Left lung (tissue), 14 donors: ENCODE measurements around the gene DLL3. TPM values are rescaled to one million over a fixed set of nuclear protein-coding genes. Genes with fewer than 3 reads are reported as not detected.
"Not testable (repeated sequence)": the region's sequence is repeated elsewhere in the genome, so short reads cannot be mapped to it uniquely, and the experiment has no call there.

Experiments used
- ATAC-seq: fragments of 200-7000 bp; cut with Tn5 transposase; one replicate; pipeline ENCODE4 v1.9.1; 2020; ENCODE audit warnings: moderate library complexity
- DNase-seq, 4 donors: peaks; one replicate each; pipeline ENCODE4 v3.0.0-alpha.2; 2013 to 2020
- H3K27ac ChIP-seq, 2 donors: fragments of 200-600 bp; sonication (generic) in 1 of 2; one replicate each; pipeline versions ENCODE4 v1.5.0 to v1.8.0; 2020 to 2021
- H3K27me3 ChIP-seq, 2 donors: fragments of 200-600 bp; sonication (generic) in 1 of 2; one replicate each; pipeline versions ENCODE4 v1.5.0 to v1.8.0; 2020 to 2021
- H3K36me3 ChIP-seq, 2 donors: fragments of 200-600 bp; sonication (generic) in 1 of 2; one replicate each; pipeline versions ENCODE4 v1.5.0 to v1.8.0; 2020 to 2021
- H3K4me1 ChIP-seq, 2 donors: fragments of 200-600 bp; one replicate each; pipeline ENCODE4 v1.8.0; 2021
- H3K4me3 ChIP-seq, 2 donors: fragments of 200-600 bp; sonication (generic) in 1 of 2; one replicate each; pipeline versions ENCODE4 v1.5.0 to v1.8.0; 2020 to 2021; ENCODE audit warnings: mild to moderate bottlenecking in 1 of 2
- H3K9me3 ChIP-seq, 2 donors: fragments of 200-600 bp; sonication (generic) in 1 of 2; one replicate each; pipeline versions ENCODE4 v1.5.0 to v1.8.0; 2020 to 2021
- intact Hi-C, 2 donors: fragments of 100-400 bp; cut with DNase I; formaldehyde crosslinking; loops; one replicate each; pipeline versions ENCODE4 v1.11.2 to v1.14.2; 2022
- long read RNA-seq, 12 donors: library from polyadenylated mRNA in 2 of 12; unstranded in 2 of 12; transcript quantifications; one replicate each; pipeline ENCODE4 v2.0.0 and lab custom pipeline, GENCODE V29; 2019 to 2026
- polyA plus RNA-seq, 6 donors: library from polyadenylated mRNA; unstranded; fragments of 120-200 nt; gene quantifications; one replicate each; pipeline ENCODE4 v1.2.1, GENCODE V29; 2013; ENCODE audit not compliant: insufficient read length in 6 of 6
- total RNA-seq, 2 donors: library from RNA; stranded (reverse); fragmentation: NEBNext Ultra II Directional; extraction: Animal tissue kit (Norgen Biotek cat#: 25700); gene quantifications; one replicate each; pipeline ENCODE4 v1.2.1, GENCODE V29; 2021
- TF ChIP-seq, protein P1 (sequence below), 2 donors: fragments of 200-600 bp; sonication (generic) in 1 of 2; IDR thresholded peaks; one replicate each; pipeline versions ENCODE4 v1.5.0 to v1.8.0; 2021; ENCODE audit warnings: antibody characterized with exemption in 2 of 2
- donor health status: DM: no; HTN: yes; CAD: no.
- donor health status: DM: no; HTN: no; CAD: no.

DLL3 gene, protein sequence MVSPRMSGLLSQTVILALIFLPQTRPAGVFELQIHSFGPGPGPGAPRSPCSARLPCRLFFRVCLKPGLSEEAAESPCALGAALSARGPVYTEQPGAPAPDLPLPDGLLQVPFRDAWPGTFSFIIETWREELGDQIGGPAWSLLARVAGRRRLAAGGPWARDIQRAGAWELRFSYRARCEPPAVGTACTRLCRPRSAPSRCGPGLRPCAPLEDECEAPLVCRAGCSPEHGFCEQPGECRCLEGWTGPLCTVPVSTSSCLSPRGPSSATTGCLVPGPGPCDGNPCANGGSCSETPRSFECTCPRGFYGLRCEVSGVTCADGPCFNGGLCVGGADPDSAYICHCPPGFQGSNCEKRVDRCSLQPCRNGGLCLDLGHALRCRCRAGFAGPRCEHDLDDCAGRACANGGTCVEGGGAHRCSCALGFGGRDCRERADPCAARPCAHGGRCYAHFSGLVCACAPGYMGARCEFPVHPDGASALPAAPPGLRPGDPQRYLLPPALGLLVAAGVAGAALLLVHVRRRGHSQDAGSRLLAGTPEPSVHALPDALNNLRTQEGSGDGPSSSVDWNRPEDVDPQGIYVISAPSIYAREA
- total RNA-seq (under 1 TPM in 1 of 2 donors, not detected in 1; 0.12 TPM), polyA plus RNA-seq (under 1 TPM; 0.13 to 0.80 (median 0.32) TPM)
- long read RNA-seq, donor 1: 0 reads
- long read RNA-seq, donor 2: 0 reads
- long read RNA-seq, donor 3: 0 reads
- long read RNA-seq, donor 4, partial matches to known transcripts: 1 of 1 reads
- long read RNA-seq, donor 4, other reads (novel, unspliced or antisense): 0 of 1 reads
- long read RNA-seq, donor 5: 0 reads
- long read RNA-seq, donor 6: 0 reads
- long read RNA-seq, donor 7: 0 reads
- long read RNA-seq, donor 8: 0 reads
- long read RNA-seq, donor 9: 0 reads
- long read RNA-seq, donor 10: 0 reads
- long read RNA-seq, donor 11: 0 reads
- long read RNA-seq, donor 12: 0 reads

DNA sequence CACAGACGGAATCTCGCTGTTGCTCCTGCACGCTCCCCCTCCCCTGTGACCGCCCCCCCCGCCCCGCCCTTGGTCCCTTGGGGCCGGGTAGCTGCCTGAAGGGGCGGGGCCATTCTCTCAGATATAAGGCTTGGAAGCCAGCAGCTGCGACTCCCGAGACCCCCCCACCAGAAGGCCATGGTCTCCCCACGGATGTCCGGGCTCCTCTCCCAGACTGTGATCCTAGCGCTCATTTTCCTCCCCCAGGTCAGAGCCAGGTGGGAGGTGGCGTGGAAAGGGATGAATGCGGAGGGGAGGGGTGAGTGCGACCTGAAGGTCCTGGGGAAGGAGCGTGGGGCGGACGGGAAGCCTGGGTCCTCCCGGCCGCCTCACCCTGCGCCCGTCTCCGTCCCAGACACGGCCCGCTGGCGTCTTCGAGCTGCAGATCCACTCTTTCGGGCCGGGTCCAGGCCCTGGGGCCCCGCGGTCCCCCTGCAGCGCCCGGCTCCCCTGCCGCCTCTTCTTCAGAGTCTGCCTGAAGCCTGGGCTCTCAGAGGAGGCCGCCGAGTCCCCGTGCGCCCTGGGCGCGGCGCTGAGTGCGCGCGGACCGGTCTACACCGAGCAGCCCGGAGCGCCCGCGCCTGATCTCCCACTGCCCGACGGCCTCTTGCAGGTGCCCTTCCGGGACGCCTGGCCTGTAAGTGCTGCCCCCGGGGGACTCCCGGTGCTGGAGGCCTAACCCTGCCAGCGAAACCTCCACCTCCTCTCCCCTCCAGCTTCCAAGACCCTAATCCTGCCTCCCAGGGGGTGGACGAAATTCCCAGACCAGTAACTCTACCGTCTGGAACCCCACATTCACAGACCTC lies at the start of gene DLL3:
Gene DLL3 (plus strand): TSS at position 150 of the 845 bp plus-strand sequence. CDS start 28 bp downstream, at position 178.
- Histone ChIP-seq H3K4me1 (peaks cover 8 to 24% of the 10 kb centered on the region in 2 donors), H3K9me3 (no peaks in the 10 kb centered on the region), H3K4me3 (no peak within 1 kb of the TSS), H3K27ac (no peak within 1 kb of the TSS), H3K27me3 (peaks cover 51 to 91% of the 10 kb centered on the region in 2 donors), H3K36me3 (no peaks in the 10 kb centered on the region)
- TF ChIP-seq, protein P1, sequence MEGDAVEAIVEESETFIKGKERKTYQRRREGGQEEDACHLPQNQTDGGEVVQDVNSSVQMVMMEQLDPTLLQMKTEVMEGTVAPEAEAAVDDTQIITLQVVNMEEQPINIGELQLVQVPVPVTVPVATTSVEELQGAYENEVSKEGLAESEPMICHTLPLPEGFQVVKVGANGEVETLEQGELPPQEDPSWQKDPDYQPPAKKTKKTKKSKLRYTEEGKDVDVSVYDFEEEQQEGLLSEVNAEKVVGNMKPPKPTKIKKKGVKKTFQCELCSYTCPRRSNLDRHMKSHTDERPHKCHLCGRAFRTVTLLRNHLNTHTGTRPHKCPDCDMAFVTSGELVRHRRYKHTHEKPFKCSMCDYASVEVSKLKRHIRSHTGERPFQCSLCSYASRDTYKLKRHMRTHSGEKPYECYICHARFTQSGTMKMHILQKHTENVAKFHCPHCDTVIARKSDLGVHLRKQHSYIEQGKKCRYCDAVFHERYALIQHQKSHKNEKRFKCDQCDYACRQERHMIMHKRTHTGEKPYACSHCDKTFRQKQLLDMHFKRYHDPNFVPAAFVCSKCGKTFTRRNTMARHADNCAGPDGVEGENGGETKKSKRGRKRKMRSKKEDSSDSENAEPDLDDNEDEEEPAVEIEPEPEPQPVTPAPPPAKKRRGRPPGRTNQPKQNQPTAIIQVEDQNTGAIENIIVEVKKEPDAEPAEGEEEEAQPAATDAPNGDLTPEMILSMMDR (IDR thresholded peaks at IDR 0.05): no peak
- intact Hi-C loops: no loop called here
- no peak for DNase-seq
- ATAC-seq: no peak

DNA sequence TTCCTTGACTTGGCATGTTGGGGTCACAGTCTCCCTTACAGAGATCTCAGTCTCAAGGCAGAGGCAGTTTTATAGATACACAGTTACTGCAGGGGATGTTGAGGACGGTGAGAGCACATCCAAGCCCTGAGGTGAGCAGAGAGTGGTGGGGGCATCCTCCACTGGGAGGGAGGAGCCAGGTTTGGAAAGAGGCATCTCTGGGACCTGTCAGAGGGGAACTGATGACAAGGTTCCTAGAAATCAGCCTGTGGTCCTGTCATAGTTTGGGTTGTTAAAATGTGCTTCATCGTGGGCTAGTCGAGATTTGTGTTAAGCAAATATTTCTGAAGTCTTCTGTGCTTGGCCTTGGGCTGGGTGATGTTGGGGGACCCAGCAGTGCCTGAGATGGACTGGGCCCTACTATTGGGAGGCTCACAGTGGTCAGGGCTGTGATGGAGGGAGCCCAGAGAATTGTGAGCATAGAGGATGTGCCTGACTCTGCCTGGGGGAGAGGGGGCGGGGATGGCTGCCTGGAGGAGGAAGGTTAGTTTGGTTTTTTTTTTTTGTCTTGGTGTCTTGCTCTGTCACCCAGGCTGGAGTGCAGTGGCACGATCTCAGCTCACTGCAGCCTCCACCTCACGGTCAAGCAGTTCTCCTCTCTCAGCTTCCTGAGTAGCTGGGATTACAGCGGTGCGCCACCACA lies 49.5 kb upstream of the DLL3 start:
- no peak for ATAC-seq
- no peaks in the 10 kb centered on the region for H3K27me3 ChIP-seq
- TF ChIP-seq, protein P1 (IDR thresholded peaks at IDR 0.05): no peak
- DNase-seq: no peak
- H3K4me1 ChIP-seq: peaks cover 20 to 48% of the 10 kb centered on the region in 2 donors
- peaks cover 3 to 49% of the 10 kb centered on the region in 2 donors for H3K36me3 ChIP-seq
- H3K9me3 ChIP-seq: no peaks in the 10 kb centered on the region
- no peak overlapping the region for H3K27ac ChIP-seq
- intact Hi-C loops: no loop called here
- H3K4me3 ChIP-seq: no peak overlapping the region

DNA sequence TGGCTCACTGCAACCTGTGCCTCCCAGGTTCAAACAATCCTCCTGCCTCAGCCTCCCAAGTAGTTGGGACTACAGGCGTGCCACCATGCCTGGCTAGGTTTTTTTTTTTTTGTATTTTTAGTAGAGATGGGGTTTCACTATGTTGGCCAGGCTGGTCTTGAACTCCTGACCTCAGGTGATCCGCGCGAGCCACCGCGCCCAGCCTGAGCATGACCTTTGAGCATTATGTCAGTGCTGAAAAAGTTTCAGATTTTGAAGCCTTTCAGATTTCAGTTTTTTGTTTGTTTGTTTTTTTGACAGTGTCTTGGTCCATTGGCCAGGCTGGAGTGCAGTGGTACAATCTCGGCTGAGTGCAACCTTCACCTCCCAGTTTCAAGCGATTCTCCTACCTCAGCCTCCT lies 47.5 kb upstream of the DLL3 start:
- intact Hi-C loops, H3K4me3 ChIP-seq, H3K9me3 ChIP-seq, ATAC-seq, DNase-seq, H3K27me3 ChIP-seq, H3K27ac ChIP-seq: not testable (repeated sequence)
- H3K4me1 ChIP-seq: peaks cover 17 to 40% of the 10 kb centered on the region in 2 donors
- peaks cover 7 to 64% of the 10 kb centered on the region in 2 donors for H3K36me3 ChIP-seq

DNA sequence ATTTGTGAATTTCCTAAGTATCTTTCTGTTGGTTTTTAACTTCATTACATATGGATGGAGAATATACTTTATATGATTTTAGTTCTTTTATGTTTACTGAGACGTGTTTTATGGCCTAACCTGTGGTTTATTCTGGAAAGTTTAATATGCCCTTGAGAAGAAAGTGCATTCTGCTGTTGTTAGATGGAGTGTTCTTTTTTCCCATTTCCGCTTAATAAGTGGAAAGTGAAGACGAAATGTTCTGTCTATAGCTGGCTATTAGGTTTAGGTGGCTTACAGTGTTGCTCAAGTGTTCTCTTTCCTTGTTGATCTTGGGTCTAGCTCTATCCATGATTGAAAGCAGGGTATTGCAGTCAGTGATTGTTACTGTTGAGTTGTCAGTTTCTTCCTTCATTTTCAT lies 35.3 kb upstream of the DLL3 start:
- H3K9me3 ChIP-seq: no peaks in the 10 kb centered on the region
- H3K4me1 ChIP-seq: no peaks in the 10 kb centered on the region
- peaks cover 0 to 98% of the 10 kb centered on the region in 2 donors for H3K36me3 ChIP-seq
- TF ChIP-seq, protein P1 (IDR thresholded peaks at IDR 0.05): no peak
- H3K4me3 ChIP-seq: no peak overlapping the region
- intact Hi-C loops: no loop called here
- no peak for DNase-seq
- no peak overlapping the region for H3K27ac ChIP-seq
- no peaks in the 10 kb centered on the region for H3K27me3 ChIP-seq
- ATAC-seq: no peak
